ENCODE measurements around the gene BICRA.

DNA sequence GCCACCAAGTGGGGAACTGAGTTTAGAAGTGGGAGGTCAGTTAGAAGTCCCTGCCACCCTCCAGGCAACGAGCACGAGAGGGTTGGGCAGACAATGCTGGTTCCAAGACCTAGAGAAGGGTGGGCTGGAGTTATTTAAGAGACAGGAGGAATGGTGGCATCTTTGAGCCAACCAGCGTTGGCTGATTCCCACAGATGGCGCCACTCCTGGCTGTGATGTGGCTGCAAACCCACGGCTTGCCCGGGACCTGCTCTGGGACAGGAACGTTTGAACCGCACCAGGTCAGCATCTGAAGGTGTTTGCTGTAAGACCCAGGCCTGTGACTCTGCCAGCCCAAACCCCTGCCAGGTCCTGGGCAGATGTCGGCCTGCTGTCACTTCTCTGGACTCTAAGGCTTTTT, 42.8 kb downstream of the BICRA start:
- no peak for TF ChIP-seq EZH2 (IDR thresholded peaks at IDR 0.05)
- no peak for TF ChIP-seq POLR2AphosphoS5 (IDR thresholded peaks at IDR 0.05; ENCODE audit: borderline replicate concordance, low read depth, low read length)

Data from SK-N-MC (cell line).